KMS-11 (cell line): ENCODE measurements around the gene ZCWPW1.

Source experiments
- H2AFZ ChIP-seq: fragments of 200-600 bp; sonication (generic); 2 replicates; pipeline ENCODE4 v1.6.1; 2016; ENCODE audit warnings: antibody characterized with exemption, mixed run types, low read depth
- H3K27ac ChIP-seq: fragments of 200-600 bp; sonication (generic); 2 replicates; pipeline ENCODE4 v1.6.1; 2016; ENCODE audit warnings: mild to moderate bottlenecking, mixed run types
- H3K27me3 ChIP-seq: fragments of 200-600 bp; sonication (generic); 2 replicates; pipeline ENCODE4 v1.6.1; 2017; ENCODE audit warnings: mild to moderate bottlenecking, low read depth, mixed run types, moderate library complexity; ENCODE audit not compliant: insufficient read depth
- H3K36me3 ChIP-seq: fragments of 200-600 bp; sonication (generic); 2 replicates; pipeline ENCODE4 v1.6.1; 2017; ENCODE audit warnings: mild to moderate bottlenecking, mixed run types; ENCODE audit not compliant: insufficient read depth
- H3K4me1 ChIP-seq: fragments of 200-600 bp; sonication (generic); 2 replicates; pipeline ENCODE4 v1.6.1; 2016; ENCODE audit warnings: mild to moderate bottlenecking, low read depth, mixed run types; ENCODE audit not compliant: poor library complexity, severe bottlenecking
- H3K4me2 ChIP-seq: fragments of 200-600 bp; sonication (generic); 2 replicates; pipeline ENCODE4 v1.7.0; 2016; ENCODE audit warnings: mild to moderate bottlenecking, mixed run types
- H3K4me3 ChIP-seq: fragments of 200-600 bp; sonication (generic); IDR thresholded peaks from 2 replicates; pipeline ENCODE4 v1.6.1; 2017; ENCODE audit warnings: low read depth, low read length, mixed read lengths; ENCODE audit not compliant: insufficient read depth
- H3K79me2 ChIP-seq: fragments of 200-600 bp; sonication (generic); 2 replicates; pipeline ENCODE4 v1.6.1; 2016; ENCODE audit warnings: low read depth, mixed run types; ENCODE audit not compliant: insufficient read depth
- H3K9ac ChIP-seq: fragments of 200-600 bp; sonication (generic); 2 replicates; pipeline ENCODE4 v1.6.1; 2016; ENCODE audit warnings: mild to moderate bottlenecking, mixed run types
- H4K20me1 ChIP-seq: fragments of 200-600 bp; sonication (generic); 2 replicates; pipeline ENCODE4 v1.6.1; 2016; ENCODE audit warnings: mild to moderate bottlenecking, mixed run types; ENCODE audit not compliant: insufficient read depth
- TF ChIP-seq, protein P1 (sequence below): fragments of 200-600 bp; sonication (generic); conservative IDR thresholded peaks from 2 replicates; pipeline ENCODE4 v1.6.1; 2017; ENCODE audit warnings: low read depth, mild to moderate bottlenecking, antibody characterized with exemption, low read length, moderate library complexity, mixed read lengths

ZCWPW1 gene

GRCh38 chr7:100380196-100380595 is 48.3 kb downstream of the ZCWPW1 start:
- H3K4me3 ChIP-seq: no peak overlapping the region
- no peak overlapping the region for H3K4me2 ChIP-seq
- no peaks in the 10 kb centered on the region for H3K27me3 ChIP-seq
- H3K4me1 ChIP-seq: no peaks in the 10 kb centered on the region
- H4K20me1 ChIP-seq: no peaks in the 10 kb centered on the region
- H3K9ac ChIP-seq: no peak overlapping the region
- TF ChIP-seq, protein P1, sequence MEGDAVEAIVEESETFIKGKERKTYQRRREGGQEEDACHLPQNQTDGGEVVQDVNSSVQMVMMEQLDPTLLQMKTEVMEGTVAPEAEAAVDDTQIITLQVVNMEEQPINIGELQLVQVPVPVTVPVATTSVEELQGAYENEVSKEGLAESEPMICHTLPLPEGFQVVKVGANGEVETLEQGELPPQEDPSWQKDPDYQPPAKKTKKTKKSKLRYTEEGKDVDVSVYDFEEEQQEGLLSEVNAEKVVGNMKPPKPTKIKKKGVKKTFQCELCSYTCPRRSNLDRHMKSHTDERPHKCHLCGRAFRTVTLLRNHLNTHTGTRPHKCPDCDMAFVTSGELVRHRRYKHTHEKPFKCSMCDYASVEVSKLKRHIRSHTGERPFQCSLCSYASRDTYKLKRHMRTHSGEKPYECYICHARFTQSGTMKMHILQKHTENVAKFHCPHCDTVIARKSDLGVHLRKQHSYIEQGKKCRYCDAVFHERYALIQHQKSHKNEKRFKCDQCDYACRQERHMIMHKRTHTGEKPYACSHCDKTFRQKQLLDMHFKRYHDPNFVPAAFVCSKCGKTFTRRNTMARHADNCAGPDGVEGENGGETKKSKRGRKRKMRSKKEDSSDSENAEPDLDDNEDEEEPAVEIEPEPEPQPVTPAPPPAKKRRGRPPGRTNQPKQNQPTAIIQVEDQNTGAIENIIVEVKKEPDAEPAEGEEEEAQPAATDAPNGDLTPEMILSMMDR: no peak
- no peaks in the 10 kb centered on the region for H3K79me2 ChIP-seq
- H3K27ac ChIP-seq: no peak overlapping the region
- H3K36me3 ChIP-seq: no peaks in the 10 kb centered on the region
- H2AFZ ChIP-seq: no peak overlapping the region

GRCh38 chr7:100378114-100378755 is 50.3 kb downstream of the ZCWPW1 start:
- no peak overlapping the region for H2AFZ ChIP-seq
- no peaks in the 10 kb centered on the region for H4K20me1 ChIP-seq
- H3K4me2 ChIP-seq: no peak overlapping the region
- H3K4me3 ChIP-seq: no peak overlapping the region
- H3K27ac ChIP-seq: no peak overlapping the region
- H3K27me3 ChIP-seq: no peaks in the 10 kb centered on the region
- TF ChIP-seq, protein P1: no peak
- no peaks in the 10 kb centered on the region for H3K36me3 ChIP-seq
- H3K79me2 ChIP-seq: no peaks in the 10 kb centered on the region
- H3K9ac ChIP-seq: no peak overlapping the region
- peaks cover 8% of the 10 kb centered on the region for H3K4me1 ChIP-seq

GRCh38 chr7:100376066-100376465 is 52.4 kb downstream of the ZCWPW1 start:
- no peak overlapping the region for H3K9ac ChIP-seq
- peaks cover 8% of the 10 kb centered on the region for H3K4me1 ChIP-seq
- no peaks in the 10 kb centered on the region for H3K27me3 ChIP-seq
- H3K4me3 ChIP-seq: no peak overlapping the region
- no peaks in the 10 kb centered on the region for H4K20me1 ChIP-seq
- no peak overlapping the region for H2AFZ ChIP-seq
- H3K36me3 ChIP-seq: no peaks in the 10 kb centered on the region
- H3K79me2 ChIP-seq: no peaks in the 10 kb centered on the region
- H3K4me2 ChIP-seq: no peak overlapping the region
- TF ChIP-seq, protein P1: no peak
- no peak overlapping the region for H3K27ac ChIP-seq

GRCh38 chr7:100374601-100375000 is 53.9 kb downstream of the ZCWPW1 start:
- TF ChIP-seq, protein P1: no peak
- Histone ChIP-seq H3K4me2 (no peak overlapping the region), H3K36me3 (no peaks in the 10 kb centered on the region), H3K27me3 (no peaks in the 10 kb centered on the region), H3K4me1 (peaks cover 8% of the 10 kb centered on the region), H3K79me2 (no peaks in the 10 kb centered on the region), H2AFZ (no peak overlapping the region), H3K4me3 (no peak overlapping the region), H3K9ac (no peak overlapping the region), H4K20me1 (no peaks in the 10 kb centered on the region), H3K27ac (no peak overlapping the region)
